ENCODE data around the gene ANAPC7.

GRCh38 chr12:110365489-110366320, 37.8 kb downstream of the ANAPC7 start:
- no peak for TF ChIP-seq CTCF (IDR thresholded peaks at IDR 0.05; ENCODE audit: borderline replicate concordance, extremely low read depth, low read length, poor library complexity, severe bottlenecking)
- TF ChIP-seq EZH2 (IDR thresholded peaks at IDR 0.05; ENCODE audit: borderline replicate concordance, low read depth, low read length, severe bottlenecking) = no peak
